Cardiac muscle cell (in vitro differentiated cells and primary cell): ENCODE data around the gene UTP11. TPM values are rescaled to one million over a fixed set of nuclear protein-coding genes. Genes with fewer than 3 reads are reported as not detected.
"Not testable (repeated sequence)": the region's sequence is repeated elsewhere in the genome, so short reads cannot be mapped to it uniquely, and the experiment has no call there.

ENCODE experiments used
- DNase-seq, 2 donors: peaks; one replicate each; pipeline versions ENCODE4 v3.0.0 to v3.0.0-alpha.2; 2010 to 2017; ENCODE audit warnings: low read depth in 1 of 2, low spot score in 1 of 2
- H3K27ac ChIP-seq: fragments of 200-600 bp; sonication (generic); 2 replicates; pipeline ENCODE4 v1.5.1; 2016
- H3K27me3 ChIP-seq: fragments of 200-600 bp; sonication (generic); 2 replicates; pipeline ENCODE4 v1.6.0; 2016; ENCODE audit warnings: control low read depth
- H3K36me3 ChIP-seq: fragments of 200-600 bp; sonication (generic); 2 replicates; pipeline ENCODE4 v1.5.1; 2016; ENCODE audit warnings: control low read depth
- H3K4me1 ChIP-seq: fragments of 200-600 bp; sonication (generic); 2 replicates; pipeline ENCODE4 v1.8.1; 2017; ENCODE audit warnings: low read depth, mild to moderate bottlenecking, mixed run types
- H3K4me3 ChIP-seq: fragments of 200-600 bp; sonication (generic); 2 replicates; pipeline ENCODE4 v1.5.1; 2016; ENCODE audit warnings: mild to moderate bottlenecking
- H3K9me3 ChIP-seq: fragments of 200-600 bp; sonication (generic); 2 replicates; pipeline ENCODE4 v1.5.1; 2017; ENCODE audit warnings: low read depth, mild to moderate bottlenecking, control low read depth
- CTCF ChIP-seq: IDR thresholded peaks from 2 replicates; pipeline ENCODE4 v1.5.1; 2012; ENCODE audit warnings: low read depth, mild to moderate bottlenecking, low read length
- polyA plus RNA-seq: library from polyadenylated mRNA; unstranded; fragments of >200 nt; fragmentation: Nextera tagmentation; extraction: Ambion mirVana; gene quantifications from 2 replicates; pipeline ENCODE4 v1.2.1, GENCODE V29; 2016
- total RNA-seq: library from RNA; depleted of rRNA; stranded (reverse); fragments of >200 nt; gene quantifications from 2 replicates; pipeline ENCODE4 v1.2.3, GENCODE V29; 2016

UTP11 gene
- 55.4 and 57.7 TPM in 2 replicates for total RNA-seq
- 42.7 and 57.0 TPM in 2 replicates for polyA plus RNA-seq

- H3K36me3 ChIP-seq, result peaks cover 12% of the 10 kb centered on the region
- TF ChIP-seq CTCF, result no peak
- H3K9me3 ChIP-seq, result no peaks in the 10 kb centered on the region
- H3K27me3 ChIP-seq, result no peaks in the 10 kb centered on the region
- H3K4me3 ChIP-seq, result peak within 1 kb of the TSS; percentile 73
- peak within 1 kb of the TSS; percentile 98 for H3K27ac ChIP-seq
- peaks cover 16% of the 10 kb centered on the region for H3K4me1 ChIP-seq
- DNase-seq, result peak; percentile 98 to 100
Observed at GRCh38 chr1:38012363-38013226, at the start of gene UTP11. UTP11 (plus strand) TSS chr1:38012734; CDS start chr1:38012803, 69 bp downstream.

DNA sequence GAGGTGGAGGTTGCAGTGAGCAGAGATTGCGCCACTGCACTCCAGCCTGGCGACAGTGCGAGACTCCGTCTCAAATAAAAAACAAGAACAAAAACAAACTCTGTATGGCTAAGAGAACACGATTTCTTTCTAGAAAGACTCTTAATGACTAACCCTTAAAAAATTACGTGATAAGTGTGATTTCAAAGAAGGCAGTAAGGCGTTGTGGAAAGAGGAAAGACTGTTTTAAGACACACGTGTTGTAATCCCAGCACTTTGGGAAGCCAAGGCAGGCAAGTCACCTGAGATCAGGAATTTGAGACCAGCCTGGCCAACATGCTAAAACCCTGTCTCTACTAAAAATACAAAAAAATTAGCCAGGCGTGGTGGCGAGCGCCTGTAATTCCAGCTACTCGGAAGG lies 48.4 kb upstream of the UTP11 start:
- H3K9me3 ChIP-seq, H3K4me3 ChIP-seq, H3K27me3 ChIP-seq, H3K4me1 ChIP-seq, H3K27ac ChIP-seq, DNase-seq: not testable (repeated sequence)
- peaks cover 39% of the 10 kb centered on the region for H3K36me3 ChIP-seq

DNA sequence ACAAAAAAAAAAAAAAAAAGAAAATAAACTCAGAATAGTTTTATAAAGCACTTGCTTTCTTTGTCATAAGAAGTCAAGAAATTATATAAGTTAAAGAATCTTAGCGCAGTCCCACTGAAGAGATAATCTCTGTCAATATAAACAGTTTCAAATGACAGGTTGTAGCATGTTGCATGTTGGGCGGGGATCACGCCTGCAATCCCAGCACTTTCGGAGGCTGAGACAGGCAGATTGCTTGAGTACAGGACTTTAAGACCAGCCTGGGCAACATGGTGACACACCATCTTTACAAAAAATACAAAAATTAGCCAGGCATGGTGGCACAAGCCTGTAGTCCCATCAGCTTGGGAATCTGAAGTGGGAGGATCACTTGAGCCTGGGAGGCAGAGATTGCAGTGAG lies 47.2 kb upstream of the UTP11 start:
- Histone ChIP-seq H3K4me3 (no peak overlapping the region), H3K9me3 (no peaks in the 10 kb centered on the region), H3K27ac (no peak overlapping the region), H3K27me3 (no peaks in the 10 kb centered on the region), H3K36me3 (peaks cover 39% of the 10 kb centered on the region), H3K4me1 (no peaks in the 10 kb centered on the region)
- no peak for DNase-seq
- no peak for TF ChIP-seq CTCF

GRCh38 chr1:37973684-37974083 lies 38.9 kb upstream of the UTP11 start:
- DNase-seq, H3K4me1 ChIP-seq, H3K27ac ChIP-seq, H3K27me3 ChIP-seq, H3K4me3 ChIP-seq, H3K9me3 ChIP-seq: not testable (repeated sequence)
- peaks cover 37% of the 10 kb centered on the region for H3K36me3 ChIP-seq

GRCh38 chr1:37974567-37974966 lies 38.0 kb upstream of the UTP11 start:
- H3K9me3 ChIP-seq, result no peaks in the 10 kb centered on the region
- no peak for TF ChIP-seq CTCF
- H3K27ac ChIP-seq, result no peak overlapping the region
- H3K4me1 ChIP-seq, result no peaks in the 10 kb centered on the region
- no peak overlapping the region for H3K4me3 ChIP-seq
- DNase-seq, result no peak
- no peaks in the 10 kb centered on the region for H3K27me3 ChIP-seq
- peaks cover 37% of the 10 kb centered on the region for H3K36me3 ChIP-seq

- peaks cover 35% of the 10 kb centered on the region for H3K36me3 ChIP-seq
- peak; percentile 55 for TF ChIP-seq CTCF
Observed at GRCh38 chr1:37975083-37975482, 37.5 kb upstream of the UTP11 start.

More at GRCh38 chr1:37975083-37975482, 37.5 kb upstream of the UTP11 start:
- H3K27ac ChIP-seq, H3K4me1 ChIP-seq, H3K4me3 ChIP-seq, H3K9me3 ChIP-seq, H3K27me3 ChIP-seq: not testable (repeated sequence)
- peak; percentile 68 to 74 for DNase-seq
